GM18907 (cell line): ENCODE measurements around the gene CCDC68.

Experiments
- ATAC-seq: cut with Tn5 transposase; IDR thresholded peaks from one replicate; pipeline ENCODE4 v1.9.1; 2021; ENCODE audit warnings: mild to moderate bottlenecking, moderate library complexity; ENCODE audit not compliant: unreplicated experiment

CCDC68 gene

GRCh38 chr18:54923339-54923956 lies 35.8 kb downstream of the CCDC68 start:
- no peak for ATAC-seq

- no peak for ATAC-seq
Measured at GRCh38 chr18:54919412-54919811, 39.8 kb downstream of the CCDC68 start.

GRCh38 chr18:54918060-54918459 lies 41.2 kb downstream of the CCDC68 start:
- ATAC-seq = no peak

GRCh38 chr18:54916507-54916906 lies 42.8 kb downstream of the CCDC68 start:
- no peak for ATAC-seq

GRCh38 chr18:54914816-54915215 lies 44.4 kb downstream of the CCDC68 start:
- no peak for ATAC-seq

GRCh38 chr18:54911551-54911950 lies 47.7 kb downstream of the CCDC68 start:
- ATAC-seq = no peak

- no peak for ATAC-seq
Measured at GRCh38 chr18:54910161-54910919, 48.9 kb downstream of the CCDC68 start.

- ATAC-seq = no peak
Measured at GRCh38 chr18:54909538-54909937, 49.7 kb downstream of the CCDC68 start.

GRCh38 chr18:54906331-54907185 lies 52.7 kb downstream of the CCDC68 start:
- ATAC-seq = no peak

- ATAC-seq = no peak
Measured at GRCh38 chr18:54905629-54906028, 53.6 kb downstream of the CCDC68 start.

GRCh38 chr18:54904581-54904980 lies 54.7 kb downstream of the CCDC68 start:
- ATAC-seq = no peak

- no peak for ATAC-seq
Measured at GRCh38 chr18:54900290-54900689, 59.0 kb downstream of the CCDC68 start.

GRCh38 chr18:54899500-54899899 lies 59.8 kb downstream of the CCDC68 start:
- ATAC-seq = no peak

GRCh38 chr18:54888933-54889332 lies 70.3 kb downstream of the CCDC68 start:
- ATAC-seq = no peak

GRCh38 chr18:54888378-54888777 lies 70.9 kb downstream of the CCDC68 start:
- no peak for ATAC-seq

GRCh38 chr18:54883816-54884604 lies 75.3 kb downstream of the CCDC68 start:
- no peak for ATAC-seq

- no peak for ATAC-seq
Measured at GRCh38 chr18:54882318-54882717, 76.9 kb downstream of the CCDC68 start.

GRCh38 chr18:54881229-54881768 lies 78.0 kb downstream of the CCDC68 start:
- ATAC-seq = no peak

GRCh38 chr18:54880395-54881105 lies 78.7 kb downstream of the CCDC68 start:
- no peak for ATAC-seq

- no peak for ATAC-seq
Measured at GRCh38 chr18:54879691-54880090, 79.6 kb downstream of the CCDC68 start.
